Medulla oblongata (tissue), 1 donor: ENCODE data around the gene INPP4B.

Experiments
- DNase-seq: peaks from one replicate; pipeline ENCODE4 v3.0.0-alpha.2; 2015; ENCODE audit errors: extremely low spot score

INPP4B gene

GRCh38 chr4:142016031-142016430, 830.1 kb downstream of the INPP4B start:
- no peak for DNase-seq

GRCh38 chr4:142009751-142010150, 836.4 kb downstream of the INPP4B start:
- no peak for DNase-seq

- no peak for DNase-seq
Observed at GRCh38 chr4:142005519-142005918, 840.6 kb downstream of the INPP4B start.

- no peak for DNase-seq
Observed at GRCh38 chr4:141999446-142000143, 846.5 kb downstream of the INPP4B start.

- no peak for DNase-seq
Observed at GRCh38 chr4:141995056-141995455, 851.0 kb downstream of the INPP4B start.

- no peak for DNase-seq
Observed at GRCh38 chr4:141977433-141977832, 868.7 kb downstream of the INPP4B start.
